NT2/D1 (cell line): Measurements from ENCODE around the gene TBC1D22A.

Source experiments
- SUZ12 ChIP-seq: IDR thresholded peaks from 2 replicates; pipeline ENCODE4 v1.6.1; 2011; ENCODE audit not compliant: insufficient read length, insufficient read depth; ENCODE audit errors: extremely low read depth
- YY1 ChIP-seq: IDR thresholded peaks from 2 replicates; pipeline ENCODE4 v1.6.1; 2011; ENCODE audit not compliant: insufficient read length, insufficient read depth
- ZNF274 ChIP-seq: IDR thresholded peaks from 2 replicates; pipeline ENCODE4 v1.6.1; 2011; ENCODE audit warnings: mild to moderate bottlenecking, low read depth, low read length

DNA sequence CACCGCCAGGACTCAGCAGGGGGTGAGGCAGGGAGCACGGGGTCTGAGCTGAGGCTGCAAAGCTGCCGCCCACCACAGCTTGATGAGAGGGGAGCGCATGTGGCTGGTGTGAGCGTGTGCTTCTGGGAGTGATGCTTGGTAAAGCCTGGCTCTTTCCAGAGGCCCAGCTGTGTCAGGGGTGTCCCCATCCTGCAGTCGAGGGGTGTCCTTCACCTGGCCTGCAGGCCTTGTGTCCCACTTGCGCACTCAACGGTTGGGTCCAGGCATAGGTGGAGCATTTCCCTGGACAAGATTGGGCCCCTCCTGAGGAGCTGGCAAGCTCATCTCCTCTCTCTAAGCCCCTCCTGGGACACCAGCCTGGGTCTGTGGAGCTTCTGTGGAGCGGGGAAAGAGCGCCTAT lies 273.9 kb downstream of the TBC1D22A start:
- no peak for TF ChIP-seq SUZ12
- no peak for TF ChIP-seq YY1
- no peak for TF ChIP-seq ZNF274
